Esophagus squamous epithelium (tissue), 5 donors: ENCODE results near the gene IGFBP5. TPM values are rescaled to one million over a fixed set of nuclear protein-coding genes. Genes with fewer than 3 reads are reported as not detected.
A peak's percentile ranks its signal among the peaks of the same experiment; 100 is the strongest.

Experiments
- DNase-seq: peaks from one replicate; lab custom pipeline; 2025; lab: John Stamatoyannopoulos, UW
- H3K27ac ChIP-seq, 4 donors: fragments of 200-600 bp; sonication (generic); one replicate each; pipeline ENCODE4 v1.5.1; 2016 to 2019; ENCODE audit warnings: mild to moderate bottlenecking in 1 of 4
- H3K27me3 ChIP-seq, 4 donors: fragments of 200-600 bp; sonication (generic); 1 replicate in 3 of 4; 2 replicates in 1 of 4; pipeline versions ENCODE4 v1.5.1 to v1.6.0; 2017 to 2021; ENCODE audit warnings: antibody characterized with exemption in 1 of 4
- H3K36me3 ChIP-seq, 3 donors: fragments of 200-600 bp; sonication (generic); one replicate each; pipeline ENCODE4 v1.5.1; 2016 to 2019
- H3K4me1 ChIP-seq, 3 donors: fragments of 200-600 bp; sonication (generic); one replicate each; pipeline ENCODE4 v1.5.1; 2017 to 2019
- H3K4me3 ChIP-seq, 4 donors: fragments of 200-600 bp; sonication (generic); 1 replicate in 3 of 4; 2 replicates in 1 of 4; pipeline ENCODE4 v1.5.1; 2016 to 2019; ENCODE audit warnings: mild to moderate bottlenecking in 2 of 4, moderate library complexity in 1 of 4
- H3K9me3 ChIP-seq, 3 donors: fragments of 200-600 bp; sonication (generic); one replicate each; pipeline ENCODE4 v1.5.1; 2016 to 2019
- CTCF ChIP-seq, 6 experiments: fragments of 450-650 bp in 4 of 6; fragments of 200-600 bp in 2 of 6; sonication (generic) in 2 of 6; IDR thresholded peaks; one replicate each; pipeline ENCODE4 v1.5.1; 2016 to 2019; ENCODE audit warnings: antibody characterized with exemption in 6 of 6, mild to moderate bottlenecking in 4 of 6, moderate library complexity in 4 of 6
- POLR2A ChIP-seq, 4 donors: fragments of 450-650 bp; IDR thresholded peaks; one replicate each; pipeline ENCODE4 v1.6.1; 2017; ENCODE audit warnings: antibody characterized with exemption in 4 of 4, mild to moderate bottlenecking in 4 of 4, moderate library complexity in 3 of 4
- WGBS, 2 donors: methylation state at CpG; one replicate each; pipeline ENCODE4 v1.1.5; 2018; 5-methylcytosine and 5-hydroxymethylcytosine counted together
- intact Hi-C: fragments of 100-400 bp; cut with DNase I; formaldehyde crosslinking; loops from one replicate; pipeline ENCODE4 v1.15.0; 2022
- total RNA-seq, 4 donors: library from RNA; depleted of rRNA; stranded (reverse); fragments of >200 nt; gene quantifications; one replicate each; pipeline ENCODE4 v1.1.0, GENCODE V29; 2016
- donor health status: DM: yes; HTN: yes; CAD: no.

The IGFBP5 gene
- total RNA-seq, 4 donors from 2014 or later, result 26.9 to 899 (median 95.4) TPM

- intact Hi-C loops, result loop anchor here (10.0 kb wide), 1 partner anchor 454 kb away; no protein-coding TSS in a partner anchor
- H3K27ac ChIP-seq, result peak overlapping the region; percentile 73 to 94 (median 89)
- DNase-seq, result no peak
- no peak for TF ChIP-seq CTCF (IDR thresholded peaks at IDR 0.05)
- no peak for TF ChIP-seq POLR2A (IDR thresholded peaks at IDR 0.05)
- peaks cover 0 to 15% (median 0%) of the 10 kb centered on the region in 3 donors for H3K36me3 ChIP-seq
- H3K4me3 ChIP-seq, result peak overlapping the region in 3 of 4 donors; percentile 65 to 71 (median 65)
- WGBS, 2 donors, result 41 to 70% methylated on average over 3 to 4 of the region's 6 CpGs
- no peaks in the 10 kb centered on the region for H3K9me3 ChIP-seq
- H3K4me1 ChIP-seq, result peaks cover 33 to 100% (median 43%) of the 10 kb centered on the region in 3 donors
- peaks cover 0 to 64% (median 0%) of the 10 kb centered on the region in 4 donors for H3K27me3 ChIP-seq
These were observed 4.9 kb downstream of the IGFBP5 start for GRCh38 chr2:216690456-216690852.

GRCh38 chr2:216689397-216689796, 6.0 kb downstream of the IGFBP5 start:
- peaks cover 0 to 53% (median 0%) of the 10 kb centered on the region in 4 donors for H3K27me3 ChIP-seq
- intact Hi-C loops, result no loop called here
- no peak for DNase-seq
- peak overlapping the region; percentile 48 to 94 (median 89) for H3K27ac ChIP-seq
- 41 to 60% methylated on average over 1 to 3 of the region's 3 CpGs for WGBS, 2 donors
- peak overlapping the region in 3 of 4 donors; percentile 7 to 65 (median 34) for H3K4me3 ChIP-seq
- peaks cover 34 to 100% (median 44%) of the 10 kb centered on the region in 3 donors for H3K4me1 ChIP-seq
- H3K36me3 ChIP-seq, result peaks cover 0 to 15% (median 0%) of the 10 kb centered on the region in 3 donors
- no peaks in the 10 kb centered on the region for H3K9me3 ChIP-seq
- TF ChIP-seq CTCF (IDR thresholded peaks at IDR 0.05) (no peak), POLR2A (IDR thresholded peaks at IDR 0.05) (no peak)

- intact Hi-C loops, result no loop called here
- DNase-seq, result no peak
- peaks cover 0 to 48% (median 0%) of the 10 kb centered on the region in 4 donors for H3K27me3 ChIP-seq
- H3K27ac ChIP-seq, result peak overlapping the region; percentile 48 to 94 (median 89)
- peaks cover 0 to 15% (median 0%) of the 10 kb centered on the region in 3 donors for H3K36me3 ChIP-seq
- no peak for TF ChIP-seq CTCF (IDR thresholded peaks at IDR 0.05)
- TF ChIP-seq POLR2A (IDR thresholded peaks at IDR 0.05), result no peak
- peaks cover 37 to 100% (median 43%) of the 10 kb centered on the region in 3 donors for H3K4me1 ChIP-seq
- no peaks in the 10 kb centered on the region for H3K9me3 ChIP-seq
- 28 to 38% methylated on average over 5 to 6 of the region's 9 CpGs for WGBS, 2 donors
- H3K4me3 ChIP-seq, result peak overlapping the region in 3 of 4 donors; percentile 7 to 65 (median 34)
These were observed 6.5 kb downstream of the IGFBP5 start for GRCh38 chr2:216688731-216689340.

GRCh38 chr2:216687646-216688045, 7.7 kb downstream of the IGFBP5 start:
- Histone ChIP-seq H3K9me3 (no peaks in the 10 kb centered on the region), H3K27me3 (peaks cover 0 to 41% (median 0%) of the 10 kb centered on the region in 4 donors), H3K27ac (peak overlapping the region in 3 of 4 donors; percentile 61 to 89 (median 89)), H3K4me1 (peaks cover 43 to 100% (median 45%) of the 10 kb centered on the region in 3 donors), H3K36me3 (peaks cover 0 to 15% (median 0%) of the 10 kb centered on the region in 3 donors), H3K4me3 (peak overlapping the region in 1 of 4 donors; percentile 16)
- WGBS, 2 donors, result 48 to 53% methylated on average over 2 to 3 of the region's 4 CpGs
- DNase-seq, result no peak
- peak in 2 of 6 experiments; percentile 14 to 16 for TF ChIP-seq CTCF (IDR thresholded peaks at IDR 0.05)
- no peak for TF ChIP-seq POLR2A (IDR thresholded peaks at IDR 0.05)
- intact Hi-C loops, result no loop called here

GRCh38 chr2:216687111-216687510, 8.2 kb downstream of the IGFBP5 start:
- DNase-seq, result no peak
- no peaks in the 10 kb centered on the region for H3K9me3 ChIP-seq
- H3K36me3 ChIP-seq, result peaks cover 0 to 15% (median 0%) of the 10 kb centered on the region in 3 donors
- peak overlapping the region in 3 of 4 donors; percentile 61 to 89 (median 89) for H3K27ac ChIP-seq
- no peak for TF ChIP-seq CTCF (IDR thresholded peaks at IDR 0.05)
- TF ChIP-seq POLR2A (IDR thresholded peaks at IDR 0.05), result no peak
- WGBS, 2 donors, result 66 to 70% methylated on average over 3 to 5 of the region's 5 CpGs
- H3K4me3 ChIP-seq, result peak overlapping the region in 1 of 4 donors; percentile 16
- intact Hi-C loops, result no loop called here
- H3K4me1 ChIP-seq, result peaks cover 46 to 100% (median 51%) of the 10 kb centered on the region in 3 donors
- peaks cover 0 to 35% (median 0%) of the 10 kb centered on the region in 4 donors for H3K27me3 ChIP-seq
